ENCODE results near the gene CCDC14. TPM values are rescaled to one million over a fixed set of nuclear protein-coding genes. Genes with fewer than 3 reads are reported as not detected.
A peak's percentile ranks its signal among the peaks of the same experiment; 100 is the strongest.

Gene CCDC14
- total and polyA plus RNA-seq, 4 experiments from 2014 or later: 6.3 to 47.0 (median 26.9) TPM

DNA sequence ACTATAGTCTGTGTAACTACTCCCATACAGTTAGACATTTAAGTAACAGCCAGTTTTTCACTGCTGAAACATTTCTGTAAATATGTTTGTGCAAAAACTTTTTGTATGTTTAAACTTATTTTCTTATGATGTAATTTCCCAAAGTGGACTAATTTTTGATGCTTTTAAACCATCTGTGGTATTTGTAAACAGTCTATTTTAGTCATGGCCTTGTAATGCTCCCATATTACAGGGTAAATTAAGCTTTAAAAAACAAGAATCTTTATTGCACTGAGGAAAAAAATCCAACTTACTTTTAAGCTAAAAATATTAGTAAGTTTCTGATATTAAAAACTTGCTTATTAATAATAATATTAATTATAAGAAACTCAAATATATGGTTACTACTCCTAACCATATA is 13.5 kb downstream of the CCDC14 start:
- intact Hi-C loops (cut with micrococcal nuclease): loop anchor here (10.0 kb wide), 1 partner anchor 607 kb away; no protein-coding TSS in a partner anchor
- no peak overlapping the region for H3K4me3 ChIP-seq (ENCODE audit: low read length in 2 of 2)
- no peaks in the 10 kb centered on the region for H3K36me3 ChIP-seq (ENCODE audit: insufficient read depth, low read length)
- no peak for DNase-seq
- ChIA-PET POLR2A (ENCODE audit: partially characterized antibody) (no interaction called here), CTCF (ENCODE audit: partially characterized antibody) (no interaction called here)
- Mint-ChIP-seq H3K9me3 (no peaks in the 10 kb centered on the region), H3K4me3 (no peak overlapping the region), H3K27ac (no peak overlapping the region), H3K27me3 (no peaks in the 10 kb centered on the region), H3K4me1 (peaks cover 0 to 2% (median 0%) of the 10 kb centered on the region in 4 donors), H3K36me3 (peaks cover 49 to 53% of the 10 kb centered on the region in 2 donors)
- no peaks in the 10 kb centered on the region for H3K27me3 ChIP-seq (ENCODE audit: insufficient read depth, low read length)
- no peaks in the 10 kb centered on the region for H3K9me3 ChIP-seq (ENCODE audit: control insufficient read depth in 1 of 2, low read length in 2 of 2)
- H3K27ac ChIP-seq (ENCODE audit: low read depth, low read length): no peak overlapping the region
- H3K4me1 ChIP-seq (ENCODE audit: insufficient read depth, low read length): no peaks in the 10 kb centered on the region

DNA sequence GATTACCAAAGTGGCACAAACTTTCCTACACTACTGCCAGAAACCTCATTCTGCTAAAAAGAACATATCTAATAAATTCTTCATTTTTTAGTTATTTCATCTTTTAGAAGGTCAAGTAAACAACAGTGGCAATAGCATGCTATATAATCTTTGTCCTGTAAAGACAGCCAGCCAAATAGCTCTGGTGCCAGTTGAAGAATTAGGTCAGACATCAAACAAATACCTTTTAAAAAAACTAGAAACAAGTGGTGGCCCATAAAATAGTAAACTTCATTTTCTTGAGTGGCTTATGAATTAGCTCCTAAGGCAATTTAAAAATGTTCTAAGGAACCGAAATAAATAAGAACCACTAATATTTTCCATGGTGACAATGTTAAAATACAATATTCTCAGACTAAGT is 19.5 kb downstream of the CCDC14 start:
- no peak for DNase-seq
- Histone ChIP-seq H3K9me3 (ENCODE audit: control insufficient read depth in 1 of 2, low read length in 2 of 2) (no peaks in the 10 kb centered on the region), H3K36me3 (ENCODE audit: insufficient read depth, low read length) (no peaks in the 10 kb centered on the region), H3K4me3 (ENCODE audit: low read length in 2 of 2) (no peak overlapping the region), H3K27me3 (ENCODE audit: insufficient read depth, low read length) (no peaks in the 10 kb centered on the region), H3K4me1 (ENCODE audit: insufficient read depth, low read length) (no peaks in the 10 kb centered on the region), H3K27ac (ENCODE audit: low read depth, low read length) (no peak overlapping the region)
- Mint-ChIP-seq H3K9me3 (no peaks in the 10 kb centered on the region), H3K4me3 (no peak overlapping the region), H3K4me1 (no peaks in the 10 kb centered on the region), H3K27ac (no peak overlapping the region), H3K36me3 (peaks cover 38 to 47% of the 10 kb centered on the region in 2 donors), H3K27me3 (no peaks in the 10 kb centered on the region)
- intact Hi-C loops (cut with micrococcal nuclease): loop anchor here (10.0 kb wide), 1 partner anchor 613 kb away; no protein-coding TSS in a partner anchor
- POLR2A ChIA-PET (ENCODE audit: partially characterized antibody): no interaction called here
- CTCF ChIA-PET (ENCODE audit: partially characterized antibody): no interaction called here

DNA sequence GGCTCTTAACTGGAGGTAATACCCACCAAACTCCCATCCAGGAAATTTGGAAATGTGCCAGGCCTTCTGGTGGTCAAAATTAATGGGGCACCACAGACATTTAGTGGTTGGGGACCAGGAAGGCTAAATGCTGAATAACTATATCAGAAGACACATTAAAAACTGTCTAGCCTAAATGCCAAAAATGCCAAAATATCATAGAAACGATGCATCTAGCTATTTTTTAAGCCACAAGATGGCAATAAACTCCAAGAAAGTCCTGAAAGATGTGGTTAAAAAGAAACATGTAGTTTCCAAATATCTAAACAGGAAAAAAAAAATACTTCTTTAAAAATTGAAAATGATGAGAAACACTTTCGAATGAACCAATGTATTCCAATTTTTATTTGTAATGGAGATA is 19.9 kb downstream of the CCDC14 start:
- Mint-ChIP-seq H3K36me3 (peaks cover 37 to 43% of the 10 kb centered on the region in 2 donors), H3K4me3 (no peak overlapping the region), H3K4me1 (no peaks in the 10 kb centered on the region), H3K27ac (no peak overlapping the region), H3K27me3 (no peaks in the 10 kb centered on the region), H3K9me3 (no peaks in the 10 kb centered on the region)
- CTCF ChIA-PET (ENCODE audit: partially characterized antibody): interaction anchor here (0.8 to 2.0 kb wide), 2 partner anchors 9 to 39 kb away, joined by 3 to 7 read pairs; no protein-coding TSS in a partner anchor
- no peak for DNase-seq
- H3K27me3 ChIP-seq (ENCODE audit: insufficient read depth, low read length): no peaks in the 10 kb centered on the region
- H3K4me1 ChIP-seq (ENCODE audit: insufficient read depth, low read length): no peaks in the 10 kb centered on the region
- no peak overlapping the region for H3K27ac ChIP-seq (ENCODE audit: low read depth, low read length)
- no peak overlapping the region for H3K4me3 ChIP-seq (ENCODE audit: low read length in 2 of 2)
- H3K9me3 ChIP-seq (ENCODE audit: control insufficient read depth in 1 of 2, low read length in 2 of 2): no peaks in the 10 kb centered on the region
- POLR2A ChIA-PET (ENCODE audit: partially characterized antibody): no interaction called here
- H3K36me3 ChIP-seq (ENCODE audit: insufficient read depth, low read length): no peaks in the 10 kb centered on the region
- intact Hi-C loops (cut with micrococcal nuclease): loop anchor here (10.0 kb wide), 1 partner anchor 614 kb away; no protein-coding TSS in a partner anchor

DNA sequence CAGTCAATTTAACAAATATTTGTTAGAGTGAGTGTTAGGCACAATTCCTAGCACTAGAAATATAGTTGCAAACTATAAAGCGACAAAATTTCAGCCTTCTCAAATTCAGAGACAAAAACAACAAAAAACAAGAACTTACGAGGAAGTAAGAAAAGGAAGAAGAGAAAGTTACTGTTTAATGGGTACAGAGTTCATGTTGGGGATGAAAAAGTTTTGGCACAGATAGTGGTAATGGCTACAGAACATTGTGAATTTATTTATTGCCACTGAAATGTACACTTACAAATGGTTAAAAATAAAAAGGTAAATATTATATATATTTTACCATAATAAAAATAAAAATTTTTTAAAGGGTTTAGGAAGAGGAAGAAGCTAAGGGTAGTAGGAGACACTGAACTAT is 21.3 kb downstream of the CCDC14 start:
- Mint-ChIP-seq H3K4me1 (no peaks in the 10 kb centered on the region), H3K27me3 (no peaks in the 10 kb centered on the region), H3K36me3 (peaks cover 34 to 40% of the 10 kb centered on the region in 2 donors), H3K9me3 (no peaks in the 10 kb centered on the region), H3K27ac (no peak overlapping the region), H3K4me3 (no peak overlapping the region)
- ChIA-PET CTCF (ENCODE audit: partially characterized antibody) (interaction anchor here (2.0 kb wide), 1 partner anchor 40 kb away, joined by 7 read pairs; no protein-coding TSS in a partner anchor), POLR2A (ENCODE audit: partially characterized antibody) (no interaction called here)
- DNase-seq: no peak
- no peaks in the 10 kb centered on the region for H3K27me3 ChIP-seq (ENCODE audit: insufficient read depth, low read length)
- H3K4me1 ChIP-seq (ENCODE audit: insufficient read depth, low read length): no peaks in the 10 kb centered on the region
- H3K36me3 ChIP-seq (ENCODE audit: insufficient read depth, low read length): no peaks in the 10 kb centered on the region
- H3K27ac ChIP-seq (ENCODE audit: low read depth, low read length): no peak overlapping the region
- H3K9me3 ChIP-seq (ENCODE audit: control insufficient read depth in 1 of 2, low read length in 2 of 2): no peaks in the 10 kb centered on the region
- H3K4me3 ChIP-seq (ENCODE audit: low read length in 2 of 2): no peak overlapping the region
- intact Hi-C loops (cut with micrococcal nuclease): loop anchor here (10.0 kb wide), 1 partner anchor 615 kb away; no protein-coding TSS in a partner anchor

DNA sequence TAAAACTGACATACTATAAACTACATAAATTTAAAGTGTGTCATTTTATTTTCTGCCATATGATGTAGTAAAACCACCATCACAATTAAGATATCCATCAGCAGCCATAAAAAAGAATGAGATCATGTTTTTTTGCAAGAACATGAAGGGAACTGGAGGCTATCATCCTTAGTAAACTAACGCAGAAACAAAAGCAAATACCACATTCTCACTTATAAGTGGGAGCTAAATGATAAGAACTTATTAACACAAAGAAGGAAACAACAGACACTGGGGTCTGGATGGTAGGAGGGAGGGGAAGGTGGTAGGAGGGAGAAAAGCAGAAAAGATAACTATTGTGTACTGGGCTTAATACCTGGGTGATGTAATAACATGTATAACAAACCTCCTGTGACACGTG is 24.6 kb downstream of the CCDC14 start:
- intact Hi-C loops (cut with micrococcal nuclease): no loop called here
- Mint-ChIP-seq H3K36me3 (peaks cover 31 to 44% of the 10 kb centered on the region in 2 donors), H3K27me3 (no peaks in the 10 kb centered on the region), H3K27ac (peak overlapping the region in 1 of 7 donors; percentile 33), H3K4me3 (no peak overlapping the region), H3K9me3 (no peaks in the 10 kb centered on the region), H3K4me1 (peaks cover 0 to 4% (median under 1%) of the 10 kb centered on the region in 4 donors)
- H3K4me1 ChIP-seq (ENCODE audit: insufficient read depth, low read length): no peaks in the 10 kb centered on the region
- H3K27ac ChIP-seq (ENCODE audit: low read depth, low read length): no peak overlapping the region
- no peak for DNase-seq
- ChIA-PET CTCF (ENCODE audit: partially characterized antibody) (no interaction called here), POLR2A (ENCODE audit: partially characterized antibody) (no interaction called here)
- no peaks in the 10 kb centered on the region for H3K36me3 ChIP-seq (ENCODE audit: insufficient read depth, low read length)
- no peaks in the 10 kb centered on the region for H3K27me3 ChIP-seq (ENCODE audit: insufficient read depth, low read length)
- no peak overlapping the region for H3K4me3 ChIP-seq (ENCODE audit: low read length in 2 of 2)
- H3K9me3 ChIP-seq (ENCODE audit: control insufficient read depth in 1 of 2, low read length in 2 of 2): no peaks in the 10 kb centered on the region

DNA sequence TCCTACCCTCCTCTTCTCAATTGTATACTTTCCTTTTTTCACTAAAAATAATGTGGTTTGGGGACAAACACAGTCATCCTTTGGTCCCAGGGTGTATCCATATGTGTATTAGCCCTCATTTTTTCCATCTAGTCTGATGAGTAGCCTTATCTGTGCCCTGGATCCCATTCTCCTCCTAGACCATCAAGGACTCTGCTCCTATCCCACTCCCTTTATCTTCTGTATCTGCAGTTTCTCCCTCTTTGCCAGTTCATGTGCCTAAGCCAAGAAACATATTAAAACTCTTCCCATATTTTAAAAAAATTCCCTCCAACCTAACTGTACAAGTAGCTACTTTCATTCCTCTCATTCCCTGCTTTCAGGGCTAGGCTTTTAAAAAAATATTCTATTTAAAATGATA is 25.2 kb downstream of the CCDC14 start:
- no peaks in the 10 kb centered on the region for H3K9me3 Mint-ChIP-seq
- ChIA-PET CTCF (ENCODE audit: partially characterized antibody) (no interaction called here), POLR2A (ENCODE audit: partially characterized antibody) (no interaction called here)
- H3K27me3 ChIP-seq (ENCODE audit: insufficient read depth, low read length): no peaks in the 10 kb centered on the region
- no peak overlapping the region for H3K4me3 Mint-ChIP-seq
- H3K27ac Mint-ChIP-seq: peak overlapping the region in 2 of 7 donors; percentile 59 to 81
- no peak for DNase-seq
- no peaks in the 10 kb centered on the region for H3K9me3 ChIP-seq (ENCODE audit: control insufficient read depth in 1 of 2, low read length in 2 of 2)
- H3K4me3 ChIP-seq (ENCODE audit: low read length in 2 of 2): no peak overlapping the region
- H3K4me1 ChIP-seq (ENCODE audit: insufficient read depth, low read length): no peaks in the 10 kb centered on the region
- intact Hi-C loops (cut with micrococcal nuclease): no loop called here
- peaks cover 33 to 47% of the 10 kb centered on the region in 2 donors for H3K36me3 Mint-ChIP-seq
- no peaks in the 10 kb centered on the region for H3K36me3 ChIP-seq (ENCODE audit: insufficient read depth, low read length)
- no peaks in the 10 kb centered on the region for H3K27me3 Mint-ChIP-seq
- H3K27ac ChIP-seq (ENCODE audit: low read depth, low read length): no peak overlapping the region
- peaks cover 0 to 4% (median under 1%) of the 10 kb centered on the region in 4 donors for H3K4me1 Mint-ChIP-seq

DNA sequence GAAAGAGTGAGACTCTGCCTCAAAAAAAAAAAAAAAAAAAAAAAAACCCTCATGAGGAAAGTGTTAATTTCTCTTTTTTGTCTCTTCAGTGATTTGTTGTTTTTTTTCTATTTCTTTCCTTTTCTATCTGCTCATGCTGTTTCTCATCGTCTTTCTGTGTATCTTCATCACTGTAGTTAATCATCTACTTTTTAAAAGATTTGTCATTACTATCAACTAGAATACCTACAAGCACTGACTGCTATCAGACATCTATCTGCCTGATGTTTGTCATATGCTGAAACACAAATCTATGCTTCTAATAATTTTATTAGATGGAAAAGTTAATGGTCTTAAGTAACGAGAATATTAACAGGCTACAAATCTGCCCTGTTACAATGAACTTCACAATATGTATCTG is 26.8 kb downstream of the CCDC14 start:
- Mint-ChIP-seq H3K4me1 (peaks cover 0 to 4% (median 2%) of the 10 kb centered on the region in 4 donors), H3K9me3 (no peaks in the 10 kb centered on the region), H3K36me3 (peaks cover 39 to 46% of the 10 kb centered on the region in 2 donors), H3K27ac (peak overlapping the region in 1 of 7 donors; percentile 37), H3K4me3 (no peak overlapping the region), H3K27me3 (no peaks in the 10 kb centered on the region)
- Histone ChIP-seq H3K36me3 (ENCODE audit: insufficient read depth, low read length) (no peaks in the 10 kb centered on the region), H3K4me1 (ENCODE audit: insufficient read depth, low read length) (no peaks in the 10 kb centered on the region), H3K27me3 (ENCODE audit: insufficient read depth, low read length) (no peaks in the 10 kb centered on the region), H3K27ac (ENCODE audit: low read depth, low read length) (no peak overlapping the region), H3K4me3 (ENCODE audit: low read length in 2 of 2) (no peak overlapping the region), H3K9me3 (ENCODE audit: control insufficient read depth in 1 of 2, low read length in 2 of 2) (no peaks in the 10 kb centered on the region)
- CTCF ChIA-PET (ENCODE audit: partially characterized antibody): no interaction called here
- DNase-seq: no peak
- intact Hi-C loops (cut with micrococcal nuclease): no loop called here
- POLR2A ChIA-PET (ENCODE audit: partially characterized antibody): no interaction called here

DNA sequence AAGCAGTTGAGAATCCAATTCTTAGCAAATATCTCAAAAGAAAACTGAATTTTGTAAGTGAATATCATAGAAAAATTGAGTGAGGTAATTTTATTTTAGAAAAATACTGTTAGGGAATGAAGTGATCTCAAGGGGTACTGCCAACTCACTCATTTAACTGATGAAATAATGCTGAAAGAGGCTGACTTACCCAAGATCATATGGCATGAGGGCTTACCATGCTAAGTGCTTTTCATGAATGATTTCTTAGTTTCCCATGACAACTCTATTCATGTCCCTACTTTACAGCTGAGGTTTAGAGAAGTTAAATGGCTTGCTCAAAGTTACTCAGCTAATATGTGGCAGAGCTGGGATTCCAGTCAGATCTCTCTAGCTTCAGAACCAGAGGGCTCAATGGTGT is 30.6 kb downstream of the CCDC14 start:
- H3K4me3 Mint-ChIP-seq: no peak overlapping the region
- ChIA-PET CTCF (ENCODE audit: partially characterized antibody) (no interaction called here), POLR2A (ENCODE audit: partially characterized antibody) (no interaction called here)
- H3K36me3 Mint-ChIP-seq: peaks cover 46 to 49% of the 10 kb centered on the region in 2 donors
- Histone ChIP-seq H3K4me1 (ENCODE audit: insufficient read depth, low read length) (no peaks in the 10 kb centered on the region), H3K27me3 (ENCODE audit: insufficient read depth, low read length) (no peaks in the 10 kb centered on the region), H3K4me3 (ENCODE audit: low read length in 2 of 2) (no peak overlapping the region), H3K27ac (ENCODE audit: low read depth, low read length) (no peak overlapping the region), H3K9me3 (ENCODE audit: control insufficient read depth in 1 of 2, low read length in 2 of 2) (no peaks in the 10 kb centered on the region), H3K36me3 (ENCODE audit: insufficient read depth, low read length) (no peaks in the 10 kb centered on the region)
- no peak for DNase-seq
- peaks cover 0 to 4% (median 2%) of the 10 kb centered on the region in 4 donors for H3K4me1 Mint-ChIP-seq
- H3K9me3 Mint-ChIP-seq: no peaks in the 10 kb centered on the region
- intact Hi-C loops (cut with micrococcal nuclease): no loop called here
- H3K27ac Mint-ChIP-seq: no peak overlapping the region
- H3K27me3 Mint-ChIP-seq: no peaks in the 10 kb centered on the region
